HCT116 (cell line): ENCODE data around the gene FGF14. TPM values are rescaled to one million over a fixed set of nuclear protein-coding genes. Genes with fewer than 3 reads are reported as not detected.

Experiments
- ATAC-seq: fragments of 200-7000 bp; cut with Tn5 transposase; 2 replicates; pipeline ENCODE4 v1.9.1; 2020; ENCODE audit warnings: mild to moderate bottlenecking, moderate library complexity
- BruUV-seq: library from RNA; stranded (reverse); fragments of 400-500 nt; replicated peaks from 2 replicates; lab custom pipeline; 2021; lab: Mats Ljungman, UMichigan
- CTCF ChIA-PET: fragments of 300-600 bp; sonication (Branson Sonifier 250); formaldehyde crosslinking; loops from one replicate; lab custom pipeline; 2021; ENCODE audit warnings: antibody characterized with exemption; lab: Charles Lee
- POLR2A ChIA-PET: fragments of 300-600, 350-600 bp; sonication (Branson Sonifier 250); formaldehyde crosslinking; loops from one replicate; lab custom pipeline; 2021; ENCODE audit warnings: antibody characterized with exemption; lab: Charles Lee
- RAD21 ChIA-PET, 2 experiments: fragments of 300-600 bp; sonication (Branson Sonifier 250); formaldehyde crosslinking; loops; one replicate each; lab custom pipeline; 2023; ENCODE audit warnings: low total read pairs in 2 of 2; ENCODE audit not compliant: uncharacterized antibody in 2 of 2, unreplicated experiment in 2 of 2, low non-redundant PET in 1 of 2; lab: Charles Lee
- DNase-seq: peaks from one replicate; pipeline ENCODE4 v3.0.0-alpha.2; 2010; ENCODE audit warnings: low read depth, low spot score
- H2AFZ ChIP-seq: fragments of 200-600 bp; shearing (Covaris generic), sonication (generic); 2 replicates; pipeline ENCODE4 v1.6.1; 2017; ENCODE audit warnings: low read depth, mixed run types, mixed read lengths, antibody characterized with exemption, low read length; ENCODE audit not compliant: poor library complexity, severe bottlenecking
- H3K27ac ChIP-seq: 2 replicates; pipeline ENCODE4 v1.5.1; 2012; ENCODE audit warnings: low read depth, low read length
- H3K27me3 ChIP-seq: fragments of 200-600 bp; sonication (generic); 2 replicates; pipeline ENCODE4 v1.6.1; 2016; ENCODE audit warnings: mixed run types, low read length, mixed read lengths; ENCODE audit not compliant: insufficient read depth
- H3K36me3 ChIP-seq, 2 experiments: fragments of 200-500 bp in 1 of 2; fragments of 200-600 bp in 1 of 2; sonication (Bioruptor generic) in 1 of 2; sonication (generic) in 1 of 2; 2 replicates each; pipeline versions ENCODE4 v1.5.1 to v1.6.1; 2014 to 2016; ENCODE audit warnings: low read length in 2 of 2, inconsistent platforms in 1 of 2, mixed read lengths in 1 of 2, mixed run types in 1 of 2; ENCODE audit not compliant: insufficient read depth in 2 of 2, control insufficient read depth in 1 of 2
- H3K4me1 ChIP-seq, 2 experiments: fragments of 200-600 bp in 1 of 2; sonication (generic) in 1 of 2; 2 replicates each; pipeline versions ENCODE4 v1.5.1 to v1.6.1; 2012 to 2017; ENCODE audit warnings: low read length in 2 of 2, inconsistent platforms in 1 of 2, mild to moderate bottlenecking in 1 of 2, mixed read lengths in 1 of 2, mixed run types in 1 of 2, moderate library complexity in 1 of 2; ENCODE audit not compliant: insufficient read depth in 2 of 2, control insufficient read depth in 1 of 2
- H3K4me2 ChIP-seq: fragments of 200-600 bp; sonication (generic); 2 replicates; pipeline ENCODE4 v1.6.1; 2017; ENCODE audit warnings: mixed run types, low read length, mixed read lengths
- H3K4me3 ChIP-seq, 2 experiments: fragments of 200-600 bp in 1 of 2; sonication (generic) in 1 of 2; replicated peaks in 1 of 2; 2 replicates each; pipeline ENCODE4 v1.5.1; 2011 to 2016; ENCODE audit warnings: low read length in 2 of 2, control low read depth in 1 of 2, low read depth in 1 of 2, mild to moderate bottlenecking in 1 of 2, mixed read lengths in 1 of 2, mixed run types in 1 of 2
- H3K79me2 ChIP-seq: fragments of 200-600 bp; sonication (generic); 2 replicates; pipeline ENCODE4 v1.6.1; 2017; ENCODE audit warnings: mild to moderate bottlenecking, mixed run types, low read length, moderate library complexity, mixed read lengths; ENCODE audit not compliant: insufficient read depth
- H3K9ac ChIP-seq: fragments of 200-600 bp; sonication (generic); 2 replicates; pipeline ENCODE4 v1.6.1; 2016; ENCODE audit warnings: low read length, mixed read lengths
- H3K9me2 ChIP-seq: fragments of 200-600 bp; sonication (generic), shearing (Covaris generic); 2 replicates; pipeline ENCODE4 v1.6.1; 2017; ENCODE audit warnings: mixed run types, mild to moderate bottlenecking, moderate library complexity; ENCODE audit not compliant: insufficient read depth
- H3K9me3 ChIP-seq, 2 experiments: fragments of 200-500 bp in 1 of 2; fragments of 200-600 bp in 1 of 2; sonication (Bioruptor generic) in 1 of 2; sonication (generic) in 1 of 2; 2 replicates each; pipeline ENCODE4 v1.6.1; 2014 to 2017; ENCODE audit warnings: low read length in 2 of 2, mixed read lengths in 2 of 2, inconsistent platforms in 1 of 2, low read depth in 1 of 2, mild to moderate bottlenecking in 1 of 2, mixed run types in 1 of 2, moderate library complexity in 1 of 2; ENCODE audit not compliant: control insufficient read depth in 1 of 2, insufficient read depth in 1 of 2
- H4K20me1 ChIP-seq: fragments of 200-600 bp; sonication (generic), shearing (Covaris generic); 2 replicates; pipeline ENCODE4 v1.6.1; 2017; ENCODE audit warnings: mixed run types, mild to moderate bottlenecking, moderate library complexity; ENCODE audit not compliant: insufficient read depth
- CBX3 ChIP-seq: IDR thresholded peaks from 2 replicates; pipeline ENCODE4 v1.6.1; 2012; ENCODE audit warnings: low read depth
- EGR1 ChIP-seq: IDR thresholded peaks from 2 replicates; pipeline ENCODE4 v1.6.1; 2012; ENCODE audit warnings: low read depth
- EZH2phosphoT487 ChIP-seq: fragments of 200-600 bp; IDR thresholded peaks from 2 replicates; pipeline ENCODE4 v1.6.1; 2018; ENCODE audit warnings: antibody characterized with exemption, borderline replicate concordance
- SIN3A ChIP-seq: IDR thresholded peaks from 2 replicates; pipeline ENCODE4 v1.6.1; 2012; ENCODE audit warnings: low read depth
- TCF7L2 ChIP-seq: IDR thresholded peaks from 2 replicates; pipeline ENCODE4 v1.7.0; 2011; ENCODE audit warnings: borderline replicate concordance, inconsistent platforms; ENCODE audit not compliant: insufficient read depth, insufficient read length; ENCODE audit errors: extremely low read depth
- YY1 ChIP-seq: IDR thresholded peaks from 2 replicates; pipeline ENCODE4 v1.6.1; 2011; ENCODE audit warnings: low read length, low read depth, moderate library complexity, mild to moderate bottlenecking; ENCODE audit not compliant: insufficient replicate concordance; ENCODE audit errors: extremely low read depth
- intact Hi-C: fragments of 100-400 bp; cut with micrococcal nuclease; formaldehyde crosslinking; loops from 2 replicates; pipeline ENCODE4 v1.10.0; 2022
- total RNA-seq: library from RNA; stranded (reverse); gene quantifications from one replicate; pipeline ENCODE4 v1.2.1, GENCODE V29; 2021; ENCODE audit not compliant: unreplicated experiment
- TF ChIP-seq, protein P1 (sequence below): IDR thresholded peaks from 2 replicates; pipeline ENCODE4 v1.6.1; 2012; ENCODE audit warnings: low read depth
- TF ChIP-seq, protein P2 (sequence below), 3 experiments: fragments of 200-600 bp in 1 of 3; sonication (generic) in 1 of 3; IDR thresholded peaks in 2 of 3; conservative IDR thresholded peaks in 1 of 3; 2 replicates each; pipeline ENCODE4 v1.5.1; 2012 to 2017; ENCODE audit warnings: low read depth in 2 of 3, low read length in 2 of 3, antibody characterized with exemption in 1 of 3, borderline replicate concordance in 1 of 3, control low read depth in 1 of 3, mild to moderate bottlenecking in 1 of 3, mixed read lengths in 1 of 3, mixed run types in 1 of 3, moderate library complexity in 1 of 3; ENCODE audit not compliant: insufficient read depth in 1 of 3
- TF ChIP-seq, protein P3 (sequence below): IDR thresholded peaks from 2 replicates; pipeline ENCODE4 v1.6.1; 2011; ENCODE audit warnings: mild to moderate bottlenecking, low read length, moderate library complexity; ENCODE audit not compliant: insufficient replicate concordance; ENCODE audit errors: extremely low read depth

The FGF14 gene
- total RNA-seq, 1 experiment from 2014 or later = not detected

DNA sequence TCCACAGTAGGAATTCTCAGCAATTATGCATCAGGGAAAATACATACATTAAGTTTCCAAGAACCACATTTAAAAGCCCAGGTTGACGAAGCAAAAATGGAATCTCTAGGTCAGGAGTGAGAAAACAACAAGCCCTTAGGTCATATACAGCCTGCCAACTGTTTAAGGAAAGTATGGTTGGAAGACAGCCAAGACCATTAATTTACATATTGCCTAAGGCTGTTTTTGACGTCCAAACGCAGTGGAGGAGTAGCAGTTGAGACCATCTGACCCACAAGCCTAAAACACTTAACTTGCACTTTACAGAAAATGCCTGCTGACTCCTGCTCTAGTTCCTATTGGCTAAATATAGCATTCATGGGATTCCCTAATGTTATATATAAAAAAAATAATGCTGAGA lies 650.4 kb downstream of the FGF14 start:
- POLR2A ChIA-PET = no interaction called here
- Histone ChIP-seq H3K9me2 (no peaks in the 10 kb centered on the region), H3K4me3 (no peak overlapping the region), H3K9ac (no peak overlapping the region), H3K4me2 (no peak overlapping the region), H4K20me1 (no peaks in the 10 kb centered on the region), H3K27ac (no peak overlapping the region), H2AFZ (no peak overlapping the region), H3K4me1 (no peaks in the 10 kb centered on the region), H3K36me3 (no peaks in the 10 kb centered on the region), H3K27me3 (no peaks in the 10 kb centered on the region), H3K9me3 (peaks cover 0 to 4% of the 10 kb centered on the region in 2 experiments; a peak in 1 of 4 replicates), H3K79me2 (no peaks in the 10 kb centered on the region)
- TF ChIP-seq, protein P1, sequence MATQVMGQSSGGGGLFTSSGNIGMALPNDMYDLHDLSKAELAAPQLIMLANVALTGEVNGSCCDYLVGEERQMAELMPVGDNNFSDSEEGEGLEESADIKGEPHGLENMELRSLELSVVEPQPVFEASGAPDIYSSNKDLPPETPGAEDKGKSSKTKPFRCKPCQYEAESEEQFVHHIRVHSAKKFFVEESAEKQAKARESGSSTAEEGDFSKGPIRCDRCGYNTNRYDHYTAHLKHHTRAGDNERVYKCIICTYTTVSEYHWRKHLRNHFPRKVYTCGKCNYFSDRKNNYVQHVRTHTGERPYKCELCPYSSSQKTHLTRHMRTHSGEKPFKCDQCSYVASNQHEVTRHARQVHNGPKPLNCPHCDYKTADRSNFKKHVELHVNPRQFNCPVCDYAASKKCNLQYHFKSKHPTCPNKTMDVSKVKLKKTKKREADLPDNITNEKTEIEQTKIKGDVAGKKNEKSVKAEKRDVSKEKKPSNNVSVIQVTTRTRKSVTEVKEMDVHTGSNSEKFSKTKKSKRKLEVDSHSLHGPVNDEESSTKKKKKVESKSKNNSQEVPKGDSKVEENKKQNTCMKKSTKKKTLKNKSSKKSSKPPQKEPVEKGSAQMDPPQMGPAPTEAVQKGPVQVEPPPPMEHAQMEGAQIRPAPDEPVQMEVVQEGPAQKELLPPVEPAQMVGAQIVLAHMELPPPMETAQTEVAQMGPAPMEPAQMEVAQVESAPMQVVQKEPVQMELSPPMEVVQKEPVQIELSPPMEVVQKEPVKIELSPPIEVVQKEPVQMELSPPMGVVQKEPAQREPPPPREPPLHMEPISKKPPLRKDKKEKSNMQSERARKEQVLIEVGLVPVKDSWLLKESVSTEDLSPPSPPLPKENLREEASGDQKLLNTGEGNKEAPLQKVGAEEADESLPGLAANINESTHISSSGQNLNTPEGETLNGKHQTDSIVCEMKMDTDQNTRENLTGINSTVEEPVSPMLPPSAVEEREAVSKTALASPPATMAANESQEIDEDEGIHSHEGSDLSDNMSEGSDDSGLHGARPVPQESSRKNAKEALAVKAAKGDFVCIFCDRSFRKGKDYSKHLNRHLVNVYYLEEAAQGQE = no peak
- TF ChIP-seq EGR1 (no peak), SIN3A (no peak)
- RAD21 ChIA-PET = no interaction called here
- BruUV-seq = no TSS peak
- intact Hi-C loops = no loop called here
- ATAC-seq (no peak), DNase-seq (no peak)
- CTCF ChIA-PET = no interaction called here

DNA sequence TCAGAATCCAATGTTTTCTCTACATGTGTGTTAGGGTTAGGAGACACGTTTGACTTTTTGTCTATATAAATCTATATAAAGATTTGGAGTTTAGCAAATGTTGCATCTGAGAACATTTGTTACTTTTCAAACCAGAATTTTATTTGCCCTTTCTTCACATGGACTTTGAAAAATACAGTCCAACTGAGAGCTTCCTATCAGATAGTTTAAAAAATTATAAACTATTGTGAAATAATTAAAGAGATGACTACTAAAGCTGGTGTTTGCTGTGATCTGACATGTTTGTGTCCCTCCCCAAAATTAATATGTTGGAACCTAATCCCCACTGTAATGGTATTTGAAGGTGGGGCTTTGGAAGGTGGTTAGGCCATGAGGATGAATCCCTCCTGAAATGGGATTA lies 652.3 kb downstream of the FGF14 start:
- no peaks in the 10 kb centered on the region for H3K9me2 ChIP-seq
- no peaks in the 10 kb centered on the region for H3K4me1 ChIP-seq
- ChIA-PET RAD21 (no interaction called here), CTCF (no interaction called here), POLR2A (no interaction called here)
- intact Hi-C loops = no loop called here
- no peak overlapping the region for H3K4me3 ChIP-seq
- TF ChIP-seq CBX3 (no peak), EGR1 (no peak), TCF7L2 (no peak), EZH2phosphoT487 (no peak), YY1 (no peak)
- TF ChIP-seq, protein P2, sequence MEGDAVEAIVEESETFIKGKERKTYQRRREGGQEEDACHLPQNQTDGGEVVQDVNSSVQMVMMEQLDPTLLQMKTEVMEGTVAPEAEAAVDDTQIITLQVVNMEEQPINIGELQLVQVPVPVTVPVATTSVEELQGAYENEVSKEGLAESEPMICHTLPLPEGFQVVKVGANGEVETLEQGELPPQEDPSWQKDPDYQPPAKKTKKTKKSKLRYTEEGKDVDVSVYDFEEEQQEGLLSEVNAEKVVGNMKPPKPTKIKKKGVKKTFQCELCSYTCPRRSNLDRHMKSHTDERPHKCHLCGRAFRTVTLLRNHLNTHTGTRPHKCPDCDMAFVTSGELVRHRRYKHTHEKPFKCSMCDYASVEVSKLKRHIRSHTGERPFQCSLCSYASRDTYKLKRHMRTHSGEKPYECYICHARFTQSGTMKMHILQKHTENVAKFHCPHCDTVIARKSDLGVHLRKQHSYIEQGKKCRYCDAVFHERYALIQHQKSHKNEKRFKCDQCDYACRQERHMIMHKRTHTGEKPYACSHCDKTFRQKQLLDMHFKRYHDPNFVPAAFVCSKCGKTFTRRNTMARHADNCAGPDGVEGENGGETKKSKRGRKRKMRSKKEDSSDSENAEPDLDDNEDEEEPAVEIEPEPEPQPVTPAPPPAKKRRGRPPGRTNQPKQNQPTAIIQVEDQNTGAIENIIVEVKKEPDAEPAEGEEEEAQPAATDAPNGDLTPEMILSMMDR (IDR thresholded peaks at IDR 0.05 in 2 of 3, conservative IDR thresholded peaks at IDR 0.05 in 1 of 3; ENCODE audit: borderline replicate concordance in 1 of 3, insufficient read depth in 1 of 3, low read depth in 2 of 3, low read length in 2 of 3) = no peak
- TF ChIP-seq, protein P3, sequence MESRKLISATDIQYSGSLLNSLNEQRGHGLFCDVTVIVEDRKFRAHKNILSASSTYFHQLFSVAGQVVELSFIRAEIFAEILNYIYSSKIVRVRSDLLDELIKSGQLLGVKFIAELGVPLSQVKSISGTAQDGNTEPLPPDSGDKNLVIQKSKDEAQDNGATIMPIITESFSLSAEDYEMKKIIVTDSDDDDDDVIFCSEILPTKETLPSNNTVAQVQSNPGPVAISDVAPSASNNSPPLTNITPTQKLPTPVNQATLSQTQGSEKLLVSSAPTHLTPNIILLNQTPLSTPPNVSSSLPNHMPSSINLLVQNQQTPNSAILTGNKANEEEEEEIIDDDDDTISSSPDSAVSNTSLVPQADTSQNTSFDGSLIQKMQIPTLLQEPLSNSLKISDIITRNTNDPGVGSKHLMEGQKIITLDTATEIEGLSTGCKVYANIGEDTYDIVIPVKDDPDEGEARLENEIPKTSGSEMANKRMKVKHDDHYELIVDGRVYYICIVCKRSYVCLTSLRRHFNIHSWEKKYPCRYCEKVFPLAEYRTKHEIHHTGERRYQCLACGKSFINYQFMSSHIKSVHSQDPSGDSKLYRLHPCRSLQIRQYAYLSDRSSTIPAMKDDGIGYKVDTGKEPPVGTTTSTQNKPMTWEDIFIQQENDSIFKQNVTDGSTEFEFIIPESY = no peak
- no peak overlapping the region for H3K4me2 ChIP-seq
- DNase-seq = no peak
- no peak overlapping the region for H3K9ac ChIP-seq
- peaks cover 0 to 4% of the 10 kb centered on the region in 2 experiments; a peak in 1 of 4 replicates for H3K9me3 ChIP-seq
- H3K79me2 ChIP-seq = no peaks in the 10 kb centered on the region
- no peak overlapping the region for H2AFZ ChIP-seq
- H3K27me3 ChIP-seq = no peaks in the 10 kb centered on the region
- no peaks in the 10 kb centered on the region for H3K36me3 ChIP-seq
- no TSS peak for BruUV-seq
- H4K20me1 ChIP-seq = no peaks in the 10 kb centered on the region
- no peak overlapping the region for H3K27ac ChIP-seq
- no peak for ATAC-seq
